Measurements from ENCODE around the gene C1RL.

- TF ChIP-seq, protein P1, sequence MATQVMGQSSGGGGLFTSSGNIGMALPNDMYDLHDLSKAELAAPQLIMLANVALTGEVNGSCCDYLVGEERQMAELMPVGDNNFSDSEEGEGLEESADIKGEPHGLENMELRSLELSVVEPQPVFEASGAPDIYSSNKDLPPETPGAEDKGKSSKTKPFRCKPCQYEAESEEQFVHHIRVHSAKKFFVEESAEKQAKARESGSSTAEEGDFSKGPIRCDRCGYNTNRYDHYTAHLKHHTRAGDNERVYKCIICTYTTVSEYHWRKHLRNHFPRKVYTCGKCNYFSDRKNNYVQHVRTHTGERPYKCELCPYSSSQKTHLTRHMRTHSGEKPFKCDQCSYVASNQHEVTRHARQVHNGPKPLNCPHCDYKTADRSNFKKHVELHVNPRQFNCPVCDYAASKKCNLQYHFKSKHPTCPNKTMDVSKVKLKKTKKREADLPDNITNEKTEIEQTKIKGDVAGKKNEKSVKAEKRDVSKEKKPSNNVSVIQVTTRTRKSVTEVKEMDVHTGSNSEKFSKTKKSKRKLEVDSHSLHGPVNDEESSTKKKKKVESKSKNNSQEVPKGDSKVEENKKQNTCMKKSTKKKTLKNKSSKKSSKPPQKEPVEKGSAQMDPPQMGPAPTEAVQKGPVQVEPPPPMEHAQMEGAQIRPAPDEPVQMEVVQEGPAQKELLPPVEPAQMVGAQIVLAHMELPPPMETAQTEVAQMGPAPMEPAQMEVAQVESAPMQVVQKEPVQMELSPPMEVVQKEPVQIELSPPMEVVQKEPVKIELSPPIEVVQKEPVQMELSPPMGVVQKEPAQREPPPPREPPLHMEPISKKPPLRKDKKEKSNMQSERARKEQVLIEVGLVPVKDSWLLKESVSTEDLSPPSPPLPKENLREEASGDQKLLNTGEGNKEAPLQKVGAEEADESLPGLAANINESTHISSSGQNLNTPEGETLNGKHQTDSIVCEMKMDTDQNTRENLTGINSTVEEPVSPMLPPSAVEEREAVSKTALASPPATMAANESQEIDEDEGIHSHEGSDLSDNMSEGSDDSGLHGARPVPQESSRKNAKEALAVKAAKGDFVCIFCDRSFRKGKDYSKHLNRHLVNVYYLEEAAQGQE (IDR thresholded peaks at IDR 0.05; ENCODE audit: low read depth) = no peak
- TF ChIP-seq, protein P2, sequence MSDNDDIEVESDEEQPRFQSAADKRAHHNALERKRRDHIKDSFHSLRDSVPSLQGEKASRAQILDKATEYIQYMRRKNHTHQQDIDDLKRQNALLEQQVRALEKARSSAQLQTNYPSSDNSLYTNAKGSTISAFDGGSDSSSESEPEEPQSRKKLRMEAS (IDR thresholded peaks at IDR 0.05) = no peak
- TF ChIP-seq TEAD4 (IDR thresholded peaks at IDR 0.05) (no peak), TAF1 (IDR thresholded peaks at IDR 0.05; ENCODE audit: low read depth) (no peak), TCF12 (IDR thresholded peaks at IDR 0.05; ENCODE audit: low read depth) (no peak), EP300 (IDR thresholded peaks at IDR 0.05; ENCODE audit: borderline replicate concordance) (no peak), EGR1 (IDR thresholded peaks at IDR 0.05) (no peak), RAD21 (IDR thresholded peaks at IDR 0.05; ENCODE audit: low read depth) (no peak), YY1 (IDR thresholded peaks at IDR 0.05; ENCODE audit: low read depth) (no peak), FOXM1 (IDR thresholded peaks at IDR 0.05; ENCODE audit: borderline replicate concordance, low read depth) (no peak), CREB1 (IDR thresholded peaks at IDR 0.05; ENCODE audit: low read depth) (no peak)
Observed at GRCh38 chr12:7067096-7067495, 41.9 kb downstream of the C1RL start.
